SU-DHL-6 (cell line): ENCODE data around the gene CADM2.

Experiments
- EZH2phosphoT487 ChIP-seq: fragments of 200-600 bp; sonication (generic), shearing (Covaris generic); conservative IDR thresholded peaks from 2 replicates; pipeline ENCODE4 v1.6.1; 2018; ENCODE audit warnings: mild to moderate bottlenecking, antibody characterized with exemption, low read length, moderate library complexity, mixed read lengths
- TF ChIP-seq, protein P1 (sequence below): fragments of 200-600 bp; sonication (generic); IDR thresholded peaks from one replicate; pipeline ENCODE4 v1.5.1; 2017; ENCODE audit warnings: antibody characterized with exemption, mild to moderate bottlenecking, low read length, moderate library complexity; ENCODE audit not compliant: insufficient read depth, poor library complexity, severe bottlenecking

DNA sequence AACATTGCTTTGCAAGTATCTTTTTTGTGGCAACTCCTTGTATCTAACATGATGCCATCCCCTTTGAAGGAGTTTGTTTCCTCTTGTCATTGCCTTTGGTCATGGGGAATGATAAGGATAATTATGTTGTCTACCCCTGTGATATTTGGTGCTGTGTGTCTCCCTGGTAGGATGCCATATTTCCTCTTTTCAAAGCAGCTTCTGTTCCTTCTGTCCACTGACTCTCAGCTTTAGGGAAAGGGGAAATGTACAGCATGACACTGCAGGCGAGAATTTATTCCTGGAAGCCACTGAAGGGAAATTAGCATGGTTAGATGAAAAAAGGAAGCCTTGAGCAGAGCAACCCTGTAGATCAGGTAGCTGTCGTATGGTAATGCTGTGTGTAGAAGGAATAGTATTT, 576.7 kb downstream of the CADM2 start:
- TF ChIP-seq, protein P1, sequence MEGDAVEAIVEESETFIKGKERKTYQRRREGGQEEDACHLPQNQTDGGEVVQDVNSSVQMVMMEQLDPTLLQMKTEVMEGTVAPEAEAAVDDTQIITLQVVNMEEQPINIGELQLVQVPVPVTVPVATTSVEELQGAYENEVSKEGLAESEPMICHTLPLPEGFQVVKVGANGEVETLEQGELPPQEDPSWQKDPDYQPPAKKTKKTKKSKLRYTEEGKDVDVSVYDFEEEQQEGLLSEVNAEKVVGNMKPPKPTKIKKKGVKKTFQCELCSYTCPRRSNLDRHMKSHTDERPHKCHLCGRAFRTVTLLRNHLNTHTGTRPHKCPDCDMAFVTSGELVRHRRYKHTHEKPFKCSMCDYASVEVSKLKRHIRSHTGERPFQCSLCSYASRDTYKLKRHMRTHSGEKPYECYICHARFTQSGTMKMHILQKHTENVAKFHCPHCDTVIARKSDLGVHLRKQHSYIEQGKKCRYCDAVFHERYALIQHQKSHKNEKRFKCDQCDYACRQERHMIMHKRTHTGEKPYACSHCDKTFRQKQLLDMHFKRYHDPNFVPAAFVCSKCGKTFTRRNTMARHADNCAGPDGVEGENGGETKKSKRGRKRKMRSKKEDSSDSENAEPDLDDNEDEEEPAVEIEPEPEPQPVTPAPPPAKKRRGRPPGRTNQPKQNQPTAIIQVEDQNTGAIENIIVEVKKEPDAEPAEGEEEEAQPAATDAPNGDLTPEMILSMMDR = no peak
- no peak for TF ChIP-seq EZH2phosphoT487
